Measurements from ENCODE around the gene ARHGAP11A.
A peak's percentile ranks its signal among the peaks of the same experiment; 100 is the strongest.

The ARHGAP11A gene

DNA sequence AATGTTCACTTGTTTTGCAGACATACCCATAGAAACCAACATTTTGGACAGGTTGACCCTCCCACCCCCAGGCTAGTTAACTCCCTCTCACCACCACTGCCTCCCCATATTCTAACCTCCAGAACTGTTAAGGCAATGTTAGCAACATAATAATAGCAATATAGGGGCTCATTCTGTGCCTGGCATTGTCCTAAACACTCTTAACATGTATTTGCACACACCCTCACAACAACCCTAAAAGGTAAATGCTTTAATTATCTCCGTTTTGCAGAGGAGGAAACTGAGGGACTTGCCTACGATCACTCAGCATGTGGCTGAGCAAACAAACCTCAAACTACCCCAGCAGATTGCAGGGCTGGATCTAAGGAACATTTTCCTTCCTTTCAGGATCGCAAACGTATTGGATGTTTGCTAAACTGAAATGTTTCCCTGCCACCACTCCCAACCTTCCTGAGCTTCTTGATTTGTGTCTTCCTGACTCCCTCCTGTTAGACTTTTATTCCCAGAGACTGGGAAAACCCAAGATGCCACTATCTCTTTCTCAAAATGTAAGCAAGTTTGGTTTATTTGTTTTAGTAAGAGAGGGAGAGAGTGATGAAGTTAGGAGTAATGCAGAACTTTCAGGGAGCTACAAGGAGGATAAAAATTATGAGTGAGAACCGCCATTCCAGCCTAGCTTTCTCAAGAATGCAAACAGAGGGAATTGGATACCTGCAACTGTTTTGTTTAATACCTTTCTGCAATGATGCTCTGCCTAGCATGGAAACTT, 27.5 kb downstream of the ARHGAP11A start:
- no peak overlapping the region for H3K27ac Mint-ChIP-seq

DNA sequence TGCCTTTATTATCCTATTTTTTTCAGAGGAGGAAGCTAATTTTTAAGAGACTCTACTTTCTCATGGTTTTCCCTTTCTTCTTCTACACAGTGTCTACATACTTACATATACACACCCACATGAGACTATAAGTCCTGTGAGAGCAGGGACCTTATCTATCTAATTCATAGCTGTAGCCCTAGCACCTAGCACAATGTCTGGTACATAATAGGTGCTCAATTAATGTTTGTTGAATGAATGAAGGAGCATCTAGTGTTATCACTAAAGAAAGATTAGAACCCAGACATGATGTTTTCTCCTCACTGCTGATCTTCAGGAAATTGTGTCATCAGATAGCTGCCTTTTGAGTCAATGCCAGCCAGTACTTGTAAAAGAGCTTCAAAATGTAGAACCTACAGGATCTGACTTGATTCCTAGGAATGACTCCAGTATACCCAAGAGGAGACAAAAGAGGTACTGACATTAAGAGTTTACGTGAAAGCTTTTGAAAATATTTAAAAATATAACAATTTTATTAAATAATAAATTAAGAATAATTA, 28.7 kb downstream of the ARHGAP11A start:
- no peaks in the 10 kb centered on the region for H3K9me3 Mint-ChIP-seq
- DNase-seq (ENCODE audit: low spot score): no peak
- no peak overlapping the region for H3K27ac Mint-ChIP-seq
- peaks cover 4% of the 10 kb centered on the region for H3K4me1 Mint-ChIP-seq (ENCODE audit: low read depth)
- H3K4me3 Mint-ChIP-seq: no peak overlapping the region
- H3K36me3 Mint-ChIP-seq (ENCODE audit: low read depth): peaks cover 44% of the 10 kb centered on the region
- H3K27me3 Mint-ChIP-seq (ENCODE audit: low read depth): no peaks in the 10 kb centered on the region

More for the DNA sequence above, 27.5 kb downstream of the ARHGAP11A start:
- H3K36me3 Mint-ChIP-seq (ENCODE audit: low read depth): peaks cover 38% of the 10 kb centered on the region
- no peak overlapping the region for H3K4me3 Mint-ChIP-seq
- no peaks in the 10 kb centered on the region for H3K9me3 Mint-ChIP-seq
- DNase-seq (ENCODE audit: low spot score): no peak
- peaks cover 4% of the 10 kb centered on the region for H3K4me1 Mint-ChIP-seq (ENCODE audit: low read depth)
- no peaks in the 10 kb centered on the region for H3K27me3 Mint-ChIP-seq (ENCODE audit: low read depth)

DNA sequence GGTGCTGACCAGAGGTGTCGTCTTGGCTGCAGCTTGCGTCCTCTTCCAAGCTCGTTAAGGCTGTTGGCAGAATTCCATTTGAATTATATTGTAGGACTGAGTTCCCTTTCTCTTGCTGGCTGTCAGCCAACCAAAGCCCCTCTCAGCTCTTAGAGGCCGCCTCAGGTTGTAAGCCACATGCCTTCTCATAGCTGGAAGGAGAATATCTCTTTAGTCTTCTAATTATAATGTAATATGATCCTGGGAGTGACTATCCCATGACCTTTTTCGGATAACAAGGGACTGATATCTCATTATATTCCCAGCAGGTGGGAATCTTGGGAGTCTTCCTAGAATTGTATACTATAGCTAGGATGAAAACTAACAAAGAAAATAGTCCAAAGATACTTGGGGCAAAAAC, 31.0 kb downstream of the ARHGAP11A start:
- peaks cover 42% of the 10 kb centered on the region for H3K36me3 Mint-ChIP-seq (ENCODE audit: low read depth)
- no peak overlapping the region for H3K4me3 Mint-ChIP-seq
- H3K27me3 Mint-ChIP-seq (ENCODE audit: low read depth): no peaks in the 10 kb centered on the region
- no peak for DNase-seq (ENCODE audit: low spot score)
- no peak overlapping the region for H3K27ac Mint-ChIP-seq
- peaks cover 3% of the 10 kb centered on the region for H3K4me1 Mint-ChIP-seq (ENCODE audit: low read depth)
- H3K9me3 Mint-ChIP-seq: no peaks in the 10 kb centered on the region

DNA sequence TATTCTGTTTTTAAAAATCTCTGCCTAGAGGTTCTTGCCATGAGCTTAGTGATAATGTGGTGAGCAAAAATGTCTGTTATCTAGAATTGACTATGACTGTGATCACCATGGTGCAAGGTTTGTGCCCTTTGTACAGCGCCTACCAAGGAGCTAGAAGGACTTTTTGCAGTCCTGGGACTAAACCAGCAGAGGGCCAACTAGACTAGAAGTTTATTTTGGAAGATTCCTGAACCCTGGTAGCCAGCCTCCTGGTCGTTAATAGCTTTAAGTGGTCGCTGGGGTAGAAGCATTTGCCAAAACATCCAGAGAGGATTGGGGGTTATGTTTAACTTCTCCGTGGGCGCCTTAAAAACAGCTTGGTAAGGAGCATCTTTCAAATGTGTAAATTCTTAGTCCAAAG, 34.0 kb downstream of the ARHGAP11A start:
- no peak for DNase-seq (ENCODE audit: low spot score)
- Mint-ChIP-seq H3K27ac (no peak overlapping the region), H3K36me3 (ENCODE audit: low read depth) (peaks cover 51% of the 10 kb centered on the region), H3K27me3 (ENCODE audit: low read depth) (no peaks in the 10 kb centered on the region), H3K9me3 (no peaks in the 10 kb centered on the region), H3K4me3 (no peak overlapping the region), H3K4me1 (ENCODE audit: low read depth) (peaks cover 1% of the 10 kb centered on the region)

DNA sequence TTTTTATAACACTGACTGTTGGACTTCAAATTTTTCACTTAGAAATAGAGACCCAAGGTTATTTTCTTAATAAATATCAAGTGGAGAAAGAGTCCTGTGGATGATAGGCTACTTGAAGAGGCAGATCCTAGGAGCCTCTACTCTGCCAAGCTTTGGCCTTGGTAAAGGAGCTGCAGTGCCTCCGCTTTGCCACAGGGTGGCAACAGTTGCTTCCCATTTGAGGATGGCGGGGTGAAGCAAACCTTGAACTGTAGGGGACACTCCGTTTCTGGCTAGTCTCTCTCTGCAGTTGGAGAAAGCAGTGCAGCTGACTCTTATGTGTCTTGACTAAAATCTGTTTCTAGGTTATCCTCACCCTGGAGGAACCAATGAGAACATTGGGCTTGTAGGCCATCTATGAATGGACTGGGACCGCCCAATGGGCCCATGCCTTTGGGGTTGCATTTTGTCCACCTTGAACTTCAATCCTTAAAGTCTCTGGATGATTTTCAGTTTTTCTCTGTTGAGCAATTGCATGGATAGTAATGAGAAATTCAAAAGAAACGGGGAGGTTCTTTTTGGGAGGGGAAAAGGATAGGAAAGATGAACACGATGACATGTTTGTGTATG, 36.0 kb downstream of the ARHGAP11A start:
- no peak overlapping the region for H3K27ac Mint-ChIP-seq
- peak; percentile 33 for DNase-seq (ENCODE audit: low spot score)
- no peak overlapping the region for H3K4me3 Mint-ChIP-seq
- H3K36me3 Mint-ChIP-seq (ENCODE audit: low read depth): peaks cover 48% of the 10 kb centered on the region
- no peaks in the 10 kb centered on the region for H3K27me3 Mint-ChIP-seq (ENCODE audit: low read depth)
- peaks cover 2% of the 10 kb centered on the region for H3K4me1 Mint-ChIP-seq (ENCODE audit: low read depth)
- no peaks in the 10 kb centered on the region for H3K9me3 Mint-ChIP-seq

DNA sequence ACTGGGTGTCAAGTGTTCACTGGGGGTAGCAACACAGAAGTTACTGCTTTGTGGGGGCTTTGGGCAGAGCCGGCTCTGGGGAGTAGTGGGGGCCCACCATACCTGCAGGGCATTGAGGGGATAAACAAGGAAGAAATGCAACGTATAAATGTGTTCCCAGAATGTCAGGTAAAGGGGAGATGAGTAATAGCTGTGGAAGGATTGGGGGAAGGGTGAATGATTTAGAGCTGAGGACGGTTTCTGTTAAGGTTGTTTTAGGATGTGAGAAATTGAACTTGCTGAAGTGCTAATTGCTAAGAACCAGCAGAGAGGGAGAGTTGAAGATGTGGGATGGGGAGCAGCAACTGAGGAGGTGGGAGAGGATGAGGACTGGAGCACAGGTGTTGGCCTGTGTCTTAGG, 36.9 kb downstream of the ARHGAP11A start:
- no peak overlapping the region for H3K27ac Mint-ChIP-seq
- H3K9me3 Mint-ChIP-seq: no peaks in the 10 kb centered on the region

DNA sequence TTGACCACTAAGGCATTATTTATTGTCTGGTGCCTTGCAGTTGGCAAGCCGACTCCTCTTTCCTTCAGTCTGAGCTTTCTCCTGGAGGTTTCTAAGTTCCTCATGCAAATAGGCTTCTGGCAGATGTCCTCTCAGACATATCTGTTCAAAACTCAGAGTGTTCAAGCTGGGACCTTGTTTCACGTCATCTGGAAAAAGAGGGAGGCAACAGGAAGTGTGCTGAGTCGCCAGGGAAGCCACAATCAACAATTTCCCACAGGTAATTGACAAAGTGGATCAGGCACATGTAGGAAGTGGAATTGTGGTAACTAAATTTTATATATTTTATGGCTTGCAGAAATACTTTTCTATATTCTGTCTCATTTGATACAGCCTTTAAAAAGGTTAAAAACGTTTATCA, 40.8 kb downstream of the ARHGAP11A start:
- Mint-ChIP-seq H3K36me3 (ENCODE audit: low read depth) (peaks cover 40% of the 10 kb centered on the region), H3K9me3 (no peaks in the 10 kb centered on the region), H3K27me3 (ENCODE audit: low read depth) (no peaks in the 10 kb centered on the region), H3K27ac (no peak overlapping the region), H3K4me1 (ENCODE audit: low read depth) (peaks cover 9% of the 10 kb centered on the region), H3K4me3 (no peak overlapping the region)
- no peak for DNase-seq (ENCODE audit: low spot score)

More for the DNA sequence above, 36.9 kb downstream of the ARHGAP11A start:
- no peak overlapping the region for H3K4me3 Mint-ChIP-seq
- peaks cover 48% of the 10 kb centered on the region for H3K36me3 Mint-ChIP-seq (ENCODE audit: low read depth)
- peaks cover 3% of the 10 kb centered on the region for H3K4me1 Mint-ChIP-seq (ENCODE audit: low read depth)
- no peaks in the 10 kb centered on the region for H3K27me3 Mint-ChIP-seq (ENCODE audit: low read depth)
- no peak for DNase-seq (ENCODE audit: low spot score)

DNA sequence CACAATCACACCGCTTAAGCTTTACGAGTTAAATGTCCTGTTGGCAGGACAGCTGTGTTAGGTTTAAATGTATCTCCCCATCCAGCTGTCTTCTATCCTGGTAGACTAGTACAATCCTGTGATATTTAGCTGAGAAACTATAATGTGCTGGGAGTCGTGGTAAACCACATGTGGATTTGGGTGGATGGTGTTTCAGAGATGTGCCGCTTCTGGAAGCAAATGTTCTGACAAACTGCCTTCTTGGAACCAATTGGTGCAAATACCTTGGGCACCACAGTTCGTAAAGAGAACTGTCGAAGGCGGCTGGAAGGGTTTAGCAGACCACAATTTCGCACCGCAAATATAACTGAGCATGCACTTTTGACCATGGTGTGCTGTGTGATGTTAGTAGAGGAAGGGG, 41.2 kb downstream of the ARHGAP11A start:
- no peak for DNase-seq (ENCODE audit: low spot score)
- Mint-ChIP-seq H3K36me3 (ENCODE audit: low read depth) (peaks cover 36% of the 10 kb centered on the region), H3K27me3 (ENCODE audit: low read depth) (no peaks in the 10 kb centered on the region), H3K4me3 (no peak overlapping the region), H3K9me3 (no peaks in the 10 kb centered on the region), H3K4me1 (ENCODE audit: low read depth) (peaks cover 9% of the 10 kb centered on the region), H3K27ac (no peak overlapping the region)

DNA sequence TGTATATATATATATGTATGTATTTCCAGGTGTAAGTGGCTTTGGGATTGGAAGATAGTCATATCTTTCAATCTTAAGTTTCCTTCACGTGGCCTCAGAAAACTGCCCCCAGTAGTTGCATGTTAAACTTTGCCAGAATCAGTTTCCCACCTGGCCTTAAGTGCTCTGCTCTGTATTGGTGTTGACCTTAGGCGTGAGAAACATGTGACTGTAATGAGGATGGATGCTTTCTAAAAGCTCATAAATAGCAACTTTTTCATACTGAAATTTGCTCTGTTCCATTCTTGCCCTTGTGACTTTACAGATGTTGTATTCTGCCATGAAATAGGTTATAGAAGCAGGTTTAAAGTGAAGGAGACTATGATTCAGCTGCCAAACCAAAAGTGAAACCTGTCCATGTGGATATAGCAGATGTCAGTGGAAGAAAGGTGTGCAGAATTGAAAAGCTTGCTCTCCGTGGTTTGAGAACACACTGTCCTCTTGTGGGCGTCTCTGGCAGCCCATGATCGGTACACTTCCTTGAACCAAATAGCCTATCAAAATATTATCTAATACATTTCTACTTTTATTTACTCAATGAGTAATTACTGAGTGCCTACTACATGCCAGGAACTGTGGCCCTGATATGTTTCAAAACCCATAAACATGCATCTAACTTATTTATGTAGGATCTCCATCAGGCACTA, 42.0 kb downstream of the ARHGAP11A start:
- Mint-ChIP-seq H3K4me3 (peak overlapping the region; percentile 27), H3K4me1 (ENCODE audit: low read depth) (peaks cover 9% of the 10 kb centered on the region), H3K9me3 (no peaks in the 10 kb centered on the region), H3K36me3 (ENCODE audit: low read depth) (peaks cover 29% of the 10 kb centered on the region), H3K27me3 (ENCODE audit: low read depth) (no peaks in the 10 kb centered on the region), H3K27ac (peak overlapping the region; percentile 62)
- DNase-seq (ENCODE audit: low spot score): no peak

DNA sequence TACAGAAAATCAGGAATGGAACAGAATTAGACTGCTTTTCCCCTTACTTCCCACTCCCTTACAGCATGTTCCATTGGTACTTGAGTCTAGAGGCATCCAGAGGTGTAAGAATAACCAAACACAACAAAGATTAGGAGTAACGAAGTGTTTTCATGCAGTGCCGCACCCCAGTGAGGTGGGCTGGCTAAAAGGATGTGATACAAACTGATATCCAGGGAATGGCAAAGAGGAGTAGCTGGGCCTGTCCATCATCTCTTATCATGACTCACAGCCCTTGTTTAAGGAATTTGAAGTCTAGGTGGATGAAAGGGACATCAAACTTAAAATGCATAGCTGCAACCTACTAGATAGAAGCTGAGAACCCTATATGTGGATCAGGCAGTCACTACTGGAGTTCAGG, 42.6 kb downstream of the ARHGAP11A start:
- Mint-ChIP-seq H3K4me3 (no peak overlapping the region), H3K27me3 (ENCODE audit: low read depth) (no peaks in the 10 kb centered on the region), H3K36me3 (ENCODE audit: low read depth) (peaks cover 30% of the 10 kb centered on the region), H3K9me3 (no peaks in the 10 kb centered on the region), H3K4me1 (ENCODE audit: low read depth) (peaks cover 12% of the 10 kb centered on the region), H3K27ac (no peak overlapping the region)
- no peak for DNase-seq (ENCODE audit: low spot score)

DNA sequence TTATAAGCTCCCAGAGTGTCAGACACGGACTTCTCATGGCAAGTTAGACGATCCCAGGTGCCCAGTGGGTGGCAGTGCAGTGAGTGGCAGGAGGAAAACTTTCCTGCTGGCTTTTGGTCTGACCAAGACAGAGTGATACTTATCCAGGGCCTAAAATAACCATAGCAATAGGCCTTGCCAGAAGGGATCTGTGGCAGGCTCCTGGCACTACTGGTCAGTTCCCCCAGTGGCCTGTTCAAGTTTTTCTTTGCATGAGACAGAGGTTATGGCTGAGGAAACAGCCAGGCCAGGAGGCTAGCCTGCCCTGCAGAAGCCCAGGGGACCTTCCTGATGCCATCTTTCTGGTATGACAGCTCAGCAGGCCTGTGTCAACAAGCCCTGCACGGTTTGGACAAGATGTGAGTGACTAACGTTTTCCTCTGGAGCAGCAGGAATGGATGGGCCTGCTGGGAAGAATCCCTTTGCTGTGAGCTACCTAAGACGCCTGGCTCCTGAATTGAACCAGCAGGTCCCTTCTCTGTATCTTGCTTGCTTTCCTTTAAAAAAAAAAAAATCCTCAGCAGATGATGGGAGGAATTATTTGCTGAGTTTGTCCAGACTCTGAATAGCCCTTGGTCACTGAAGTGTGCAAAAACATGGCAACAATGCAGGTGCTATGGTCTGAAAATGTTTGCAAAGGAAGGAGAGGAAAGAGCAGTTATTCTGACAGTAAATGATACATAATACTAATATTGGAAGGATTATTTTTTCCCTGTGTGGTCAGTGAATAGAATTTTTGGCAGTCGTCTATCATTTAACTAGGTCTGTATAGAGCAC, 44.2 kb downstream of the ARHGAP11A start:
- DNase-seq (ENCODE audit: low spot score): no peak
- Mint-ChIP-seq H3K9me3 (no peaks in the 10 kb centered on the region), H3K27ac (no peak overlapping the region), H3K36me3 (ENCODE audit: low read depth) (peaks cover 24% of the 10 kb centered on the region), H3K4me3 (no peak overlapping the region), H3K4me1 (ENCODE audit: low read depth) (peaks cover 12% of the 10 kb centered on the region), H3K27me3 (ENCODE audit: low read depth) (no peaks in the 10 kb centered on the region)

DNA sequence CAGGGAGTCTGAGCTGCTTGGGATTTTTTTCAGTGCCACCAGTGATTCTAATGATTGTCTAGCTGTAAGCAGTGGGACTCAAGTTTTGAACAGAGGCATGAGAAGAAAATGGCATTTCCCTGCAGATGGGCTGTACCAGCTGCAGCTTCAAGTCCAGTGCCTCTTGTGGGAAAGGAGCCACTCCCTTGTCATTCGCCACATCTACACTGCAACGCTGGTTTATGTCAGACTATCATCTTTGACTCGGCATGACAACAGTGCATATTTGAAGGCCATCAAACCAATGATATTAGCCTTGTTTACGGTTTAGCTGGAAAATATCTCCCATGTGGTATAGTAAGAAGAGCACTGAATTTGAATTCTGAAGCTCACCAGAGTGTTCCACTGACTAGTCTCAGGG, 48.4 kb downstream of the ARHGAP11A start:
- no peak overlapping the region for H3K4me3 Mint-ChIP-seq
- no peaks in the 10 kb centered on the region for H3K9me3 Mint-ChIP-seq
- H3K27me3 Mint-ChIP-seq (ENCODE audit: low read depth): no peaks in the 10 kb centered on the region
- peaks cover 3% of the 10 kb centered on the region for H3K4me1 Mint-ChIP-seq (ENCODE audit: low read depth)
- DNase-seq (ENCODE audit: low spot score): no peak
- H3K27ac Mint-ChIP-seq: no peak overlapping the region
- peaks cover 6% of the 10 kb centered on the region for H3K36me3 Mint-ChIP-seq (ENCODE audit: low read depth)

DNA sequence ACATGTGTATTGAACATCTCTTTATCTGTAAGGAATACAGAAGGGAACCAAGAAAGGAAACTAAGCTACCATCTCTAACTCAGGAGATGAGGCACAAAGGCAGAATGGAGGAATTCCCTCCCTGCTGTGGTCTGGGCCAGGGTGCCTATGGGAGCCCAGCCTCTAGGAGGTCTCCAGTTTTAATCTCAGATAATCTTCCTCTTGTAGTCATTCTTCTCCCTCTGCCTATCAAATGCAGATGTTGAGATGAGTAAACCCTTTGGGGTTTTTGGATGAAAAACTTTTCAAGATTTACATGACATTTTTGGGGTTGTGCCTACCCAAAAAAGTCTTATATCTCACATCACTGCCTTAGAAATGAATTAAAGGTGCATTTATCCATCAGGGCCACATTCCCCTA, 49.5 kb downstream of the ARHGAP11A start:
- peaks cover 3% of the 10 kb centered on the region for H3K4me1 Mint-ChIP-seq (ENCODE audit: low read depth)
- H3K27me3 Mint-ChIP-seq (ENCODE audit: low read depth): no peaks in the 10 kb centered on the region
- H3K36me3 Mint-ChIP-seq (ENCODE audit: low read depth): peaks cover 6% of the 10 kb centered on the region
- H3K27ac Mint-ChIP-seq: no peak overlapping the region
- no peak overlapping the region for H3K4me3 Mint-ChIP-seq
- H3K9me3 Mint-ChIP-seq: no peaks in the 10 kb centered on the region
- DNase-seq (ENCODE audit: low spot score): no peak
